NCI-H1048 (cell line): ENCODE measurements around the gene RAB40A.
"Not testable (repeated sequence)": the region's sequence is repeated elsewhere in the genome, so short reads cannot be mapped to it uniquely, and the experiment has no call there.

ENCODE experiments used
- DNase-seq: peaks from one replicate; lab custom pipeline; 2025; lab: John Stamatoyannopoulos, UW

RAB40A gene

DNA sequence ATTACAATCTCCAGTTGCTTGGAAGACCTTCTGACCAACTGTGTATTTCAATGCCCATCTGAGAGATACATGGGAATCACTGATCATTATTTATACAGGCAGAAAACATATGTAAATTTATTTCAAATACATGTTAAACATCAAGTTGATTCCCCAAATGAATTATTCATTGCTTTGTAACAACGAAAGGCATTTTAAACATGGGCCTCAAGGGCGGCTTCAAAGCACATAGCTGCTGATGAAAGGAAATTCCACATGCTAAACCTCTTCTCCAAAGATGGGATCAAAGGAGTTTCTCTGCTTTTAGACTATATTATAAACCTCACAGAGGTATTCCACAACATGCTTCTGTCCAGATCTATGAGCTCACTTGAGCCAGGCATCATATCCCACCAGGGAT is 4.3 kb upstream of the RAB40A start:
- no peak for DNase-seq

DNA sequence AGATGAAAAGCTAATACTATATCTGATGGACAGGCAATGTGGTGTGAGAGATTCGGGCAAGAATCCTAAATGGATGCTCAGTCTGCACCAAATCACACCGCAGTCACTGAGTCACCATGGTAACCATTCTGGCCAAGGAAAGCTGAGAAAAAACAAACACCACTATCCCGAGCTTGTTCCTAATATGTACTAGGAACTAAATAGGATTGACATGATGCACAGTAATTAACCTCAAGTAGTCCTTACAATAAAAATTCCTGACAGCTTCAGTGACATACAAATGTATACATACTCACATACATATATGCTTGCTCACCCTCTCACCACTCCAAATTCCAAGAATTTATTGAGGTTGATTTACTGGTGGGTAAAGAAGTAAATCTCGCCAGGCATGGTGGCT is 1.1 kb upstream of the RAB40A start:
- DNase-seq: no peak

DNA sequence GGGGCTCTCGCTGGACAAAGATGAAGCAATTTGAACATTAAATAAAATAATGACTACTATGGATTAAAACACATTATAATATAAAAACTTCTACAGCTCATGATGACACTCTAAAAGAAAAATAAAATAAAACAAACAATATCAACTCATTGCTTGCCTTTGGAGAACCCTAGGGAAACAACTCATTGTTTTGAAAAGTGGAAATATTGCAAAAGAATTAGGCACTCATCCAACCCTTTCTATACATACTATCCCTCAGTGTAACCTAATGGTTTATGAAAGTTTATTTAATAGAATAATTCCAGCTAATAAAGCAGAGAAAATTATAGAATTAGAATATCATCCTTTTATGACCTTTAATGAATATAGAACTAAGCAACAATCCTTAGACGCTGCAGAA is 718 bp downstream of the RAB40A start:
- no peak for DNase-seq

DNA sequence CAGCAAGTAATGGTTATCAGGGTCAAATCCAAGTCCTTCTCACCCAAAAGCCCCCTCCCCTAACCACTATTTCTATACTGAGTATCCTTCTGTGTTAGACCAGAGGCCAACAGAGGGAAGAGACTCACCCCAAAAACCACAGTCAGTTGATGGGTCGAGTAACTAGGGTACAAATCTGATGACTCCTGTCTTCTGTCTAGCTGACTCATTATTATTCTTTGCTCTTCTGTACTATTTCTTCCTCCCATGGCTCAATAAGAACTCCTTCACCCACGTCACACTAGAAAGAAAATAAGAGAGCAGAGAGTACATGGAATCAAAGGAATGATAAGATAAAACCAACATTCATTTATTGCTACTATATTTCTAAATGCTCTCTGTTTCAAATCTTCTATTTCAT is 2.0 kb downstream of the RAB40A start:
- no peak for DNase-seq

DNA sequence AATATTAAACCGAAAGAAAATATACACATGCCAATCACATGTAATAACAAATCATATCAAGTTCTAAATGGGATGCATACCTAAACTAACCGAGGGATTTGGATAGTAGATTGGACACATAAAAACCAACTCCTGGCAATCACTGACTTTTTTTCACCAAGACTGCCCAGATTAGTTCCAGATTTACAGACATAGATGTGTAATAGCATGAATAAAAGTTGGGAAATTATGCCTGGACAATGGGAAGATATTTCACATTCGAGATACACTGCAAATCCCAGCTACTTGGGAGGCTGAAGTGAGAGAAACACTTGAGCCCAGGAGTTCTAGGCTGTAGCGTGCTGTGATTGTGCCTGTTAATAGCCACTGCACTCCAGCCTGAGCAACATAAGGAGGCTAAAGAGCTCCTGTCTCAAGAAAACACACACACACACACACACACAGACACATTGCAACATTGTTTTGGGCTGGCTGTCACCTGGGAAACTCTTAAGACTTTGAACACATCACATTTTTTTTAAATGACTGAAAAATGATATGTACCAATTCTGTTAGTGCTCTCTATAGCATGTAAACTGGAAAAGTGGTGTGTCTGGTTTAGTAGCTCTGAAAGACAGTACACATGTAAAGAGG is 5.7 kb downstream of the RAB40A start:
- no peak for DNase-seq

DNA sequence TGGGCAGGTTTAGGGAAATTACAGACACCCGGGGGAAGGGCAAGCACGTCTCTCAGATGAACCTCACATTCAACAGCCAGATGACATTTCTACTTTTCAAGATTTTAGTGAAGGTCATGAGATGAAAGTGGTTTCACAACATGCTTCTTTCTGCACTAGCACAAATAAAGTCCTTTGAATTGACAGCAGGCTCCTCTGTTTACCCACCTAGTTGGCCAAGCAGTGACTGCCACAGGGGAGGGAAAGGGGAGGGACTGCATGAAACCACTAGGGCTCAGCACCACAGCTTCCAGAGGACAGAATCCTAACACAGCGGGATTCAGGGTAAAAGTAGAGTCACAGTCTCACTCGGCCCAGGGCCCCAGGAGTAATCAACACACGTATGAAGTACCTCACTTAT is 6.2 kb downstream of the RAB40A start:
- no peak for DNase-seq

DNA sequence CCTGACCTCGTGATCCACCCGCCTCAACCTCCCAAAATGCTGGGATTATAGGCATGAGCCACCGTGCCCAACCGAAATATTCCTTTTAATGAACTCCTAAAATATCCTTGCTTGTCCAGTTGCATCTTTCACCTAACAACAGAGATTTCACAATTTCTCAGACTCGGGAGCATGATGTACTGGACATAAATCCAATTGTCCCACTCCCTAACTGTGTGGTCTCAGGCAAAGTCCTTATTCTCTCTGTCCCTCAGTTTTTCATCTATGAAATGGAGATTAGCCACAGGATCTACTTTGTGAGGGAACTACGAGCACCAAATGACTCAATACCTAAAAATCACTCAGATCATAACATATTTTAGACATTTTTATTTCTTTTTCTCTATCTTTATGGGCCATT is 9.3 kb downstream of the RAB40A start:
- DNase-seq: no peak

DNA sequence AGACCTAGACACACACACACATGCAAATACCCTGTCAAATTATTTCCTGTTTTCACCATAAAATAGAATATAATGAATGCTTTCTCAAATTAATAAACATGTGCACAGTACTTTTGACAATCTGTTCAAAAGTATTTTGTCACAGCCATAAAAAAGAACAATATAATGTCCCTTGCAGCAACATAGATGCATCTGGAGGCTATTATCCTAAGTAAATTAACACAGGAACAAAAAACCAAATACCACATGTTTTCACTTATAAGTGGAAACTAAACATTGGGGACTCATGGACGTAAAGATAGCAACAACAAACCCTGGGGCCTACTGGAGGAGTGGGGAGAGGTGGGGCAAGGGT is 15.5 kb downstream of the RAB40A start:
- DNase-seq: no peak

DNA sequence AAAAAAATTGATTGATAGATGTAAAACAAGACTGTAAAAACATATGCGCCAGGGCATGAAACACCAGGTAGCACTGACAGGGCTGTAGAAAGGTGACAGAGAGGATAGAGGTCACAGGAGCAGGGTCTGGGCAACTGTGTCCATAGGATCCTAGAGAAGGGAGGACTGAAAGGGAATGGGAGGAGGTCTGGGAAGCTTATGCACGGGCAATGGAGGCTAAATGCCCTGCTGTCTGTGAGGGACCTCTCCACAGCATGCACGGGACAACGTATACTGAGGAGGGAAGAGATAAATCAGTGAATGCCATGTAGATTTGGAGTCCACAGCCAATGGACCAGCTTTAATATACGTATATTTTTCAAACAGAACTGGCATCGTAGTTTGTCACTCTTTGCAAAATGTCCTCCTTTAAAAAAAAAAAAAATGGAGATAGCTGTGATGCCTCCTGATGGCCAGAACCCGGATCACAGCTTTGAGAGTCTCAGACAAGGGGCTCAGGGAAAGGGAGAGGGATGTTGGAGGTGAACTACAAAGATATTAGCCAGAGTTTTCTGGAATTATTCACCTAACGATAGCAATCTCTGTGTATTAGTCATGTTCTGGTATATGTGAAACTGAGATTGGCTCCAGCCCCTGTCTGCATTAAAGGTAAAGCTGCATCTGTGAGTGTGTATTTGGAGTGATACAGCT is 16.0 kb downstream of the RAB40A start:
- DNase-seq: no peak

DNA sequence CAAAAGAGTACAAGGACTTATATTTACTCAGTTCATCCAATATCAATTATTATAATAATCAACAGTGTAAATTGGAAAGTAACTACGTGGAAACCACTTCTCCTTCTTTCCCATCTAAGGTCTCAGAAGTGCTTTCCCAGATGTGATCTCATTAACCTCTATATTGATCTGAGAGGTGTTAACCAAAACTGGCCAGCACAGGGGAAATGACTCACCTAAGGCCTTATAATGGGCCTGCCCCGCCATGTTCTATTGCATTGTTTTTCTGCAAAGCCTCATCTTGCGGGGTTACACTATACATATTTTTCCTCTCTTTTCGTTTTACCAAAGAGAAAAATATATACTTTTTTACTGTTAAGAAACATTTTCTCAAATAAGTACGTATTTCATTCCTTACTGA is 20.5 kb downstream of the RAB40A start:
- no peak for DNase-seq

DNA sequence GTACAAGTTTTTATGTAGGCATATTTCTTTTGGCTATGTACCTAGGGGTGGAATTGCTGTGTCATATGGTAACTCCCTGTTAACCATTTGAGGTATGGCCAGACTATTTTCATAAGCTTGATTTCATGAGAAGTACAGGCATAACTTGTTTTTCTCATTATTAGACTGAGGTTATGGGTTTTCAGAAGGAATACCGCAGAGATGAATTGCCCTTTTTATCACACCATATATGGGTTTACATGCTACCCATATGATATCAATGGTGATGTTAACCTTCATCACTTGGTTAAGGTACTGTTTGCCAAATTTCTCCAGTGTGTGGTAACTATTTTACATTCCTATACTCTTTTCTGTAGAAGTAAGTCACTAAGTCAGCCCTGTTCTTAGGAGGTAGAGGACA is 23.5 kb downstream of the RAB40A start:
- DNase-seq: no peak

DNA sequence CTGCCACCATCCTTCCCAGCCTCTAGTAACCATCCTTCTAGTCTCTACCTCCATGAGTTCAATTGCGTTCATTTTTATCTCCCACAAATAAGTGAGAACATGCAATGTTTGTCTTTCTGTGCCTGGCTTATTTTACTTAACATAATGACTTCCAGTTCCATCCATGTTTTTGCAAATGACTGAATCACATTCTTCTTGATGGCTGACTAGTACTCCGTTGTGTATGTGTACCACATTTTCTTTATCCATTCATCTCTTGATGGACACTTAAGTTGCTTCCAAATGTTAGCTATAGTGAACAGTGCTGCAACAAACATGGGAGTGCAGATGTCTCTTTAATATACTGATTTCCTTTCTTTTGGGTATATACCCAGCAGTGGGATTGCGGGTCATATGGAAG is 25.7 kb downstream of the RAB40A start:
- not testable (repeated sequence) for DNase-seq

DNA sequence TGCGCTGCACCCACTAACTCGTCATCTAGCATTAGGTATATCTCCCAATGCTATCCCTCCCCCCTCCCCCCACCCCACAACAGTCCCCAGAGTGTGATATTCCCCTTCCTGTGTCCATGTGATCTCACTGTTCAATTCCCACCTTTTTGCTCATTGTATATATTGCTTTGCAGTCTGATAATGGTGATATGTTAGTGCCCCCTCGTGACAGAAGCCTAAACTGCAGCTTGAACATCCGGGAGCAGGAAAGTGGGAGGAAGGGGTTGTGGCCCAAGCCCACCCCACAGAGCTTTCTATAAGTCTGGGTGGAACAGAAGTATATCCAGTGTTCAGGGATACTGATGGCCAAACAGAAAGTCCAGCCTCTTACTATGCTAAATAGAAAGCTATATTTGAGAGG is 29.6 kb downstream of the RAB40A start:
- DNase-seq: not testable (repeated sequence)

DNA sequence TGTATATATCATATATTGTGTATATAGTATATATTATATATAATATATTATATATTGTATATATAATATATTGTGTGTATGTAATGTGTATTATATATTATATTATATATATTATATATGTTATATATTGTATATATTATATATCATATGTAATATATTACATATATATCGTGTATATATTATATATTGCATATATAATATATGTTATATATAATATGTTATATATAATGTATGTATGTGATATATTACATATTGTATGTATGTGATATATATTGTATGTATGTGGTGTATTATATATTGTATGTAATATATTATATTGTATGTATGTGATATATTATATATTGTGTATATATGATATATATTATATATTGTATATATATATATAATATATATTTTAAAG is 30.5 kb downstream of the RAB40A start:
- no peak for DNase-seq

DNA sequence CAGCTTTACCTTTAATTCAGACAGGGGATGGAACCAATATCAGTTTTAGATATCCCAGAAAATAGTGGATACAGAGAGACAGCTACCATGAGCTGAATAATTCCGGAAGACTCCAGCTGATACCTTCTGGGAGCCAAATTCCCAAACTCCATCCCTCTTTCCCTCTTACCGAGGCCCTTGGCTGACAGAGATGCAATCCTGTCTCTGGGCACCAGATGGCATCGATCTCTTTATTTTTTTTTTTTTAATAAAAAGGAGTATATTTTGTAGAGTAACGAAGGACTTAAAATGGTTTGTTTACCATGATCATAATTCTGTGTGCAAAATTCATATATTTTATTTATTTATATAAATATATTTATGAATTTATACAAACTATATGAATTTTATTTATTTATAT is 31.0 kb downstream of the RAB40A start:
- DNase-seq: no peak

DNA sequence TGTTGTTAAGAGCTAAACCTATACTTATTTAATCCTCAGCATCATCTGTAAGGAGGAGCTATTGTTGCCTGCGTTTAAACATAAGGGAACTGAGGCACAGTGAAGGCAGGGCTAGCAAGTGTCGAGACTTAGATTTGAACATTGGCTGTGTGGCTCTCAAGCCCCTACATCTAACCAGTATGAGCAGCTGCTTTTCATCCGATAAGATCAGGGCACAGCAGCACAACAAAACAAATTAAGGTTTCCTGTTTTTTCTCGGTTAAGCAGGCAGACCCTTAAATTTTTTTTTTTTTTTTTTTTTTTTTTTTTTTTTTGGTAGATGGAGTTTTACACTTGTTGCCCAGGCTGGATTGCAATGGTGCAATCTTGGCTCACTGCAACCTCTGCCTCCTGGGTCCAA is 35.6 kb downstream of the RAB40A start:
- DNase-seq: no peak

DNA sequence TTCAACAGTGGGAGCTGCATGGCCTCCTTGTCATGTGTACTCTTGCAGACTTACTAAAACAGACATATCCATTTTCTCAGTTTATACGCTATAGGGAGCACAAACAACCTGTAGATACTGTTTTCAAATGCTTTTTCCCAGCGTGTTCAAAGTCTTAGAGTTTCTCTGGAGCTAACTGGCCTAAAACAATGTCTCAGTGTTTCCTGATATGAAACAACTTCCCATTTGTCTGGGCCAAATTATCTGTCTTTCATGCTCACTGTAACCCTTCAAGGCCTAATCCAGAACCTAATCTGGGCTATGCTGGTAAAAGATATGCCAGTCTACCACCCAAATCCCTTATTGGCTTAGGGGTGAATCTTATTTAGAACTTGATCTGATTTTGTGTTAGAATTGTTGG is 38.8 kb downstream of the RAB40A start:
- no peak for DNase-seq

DNA sequence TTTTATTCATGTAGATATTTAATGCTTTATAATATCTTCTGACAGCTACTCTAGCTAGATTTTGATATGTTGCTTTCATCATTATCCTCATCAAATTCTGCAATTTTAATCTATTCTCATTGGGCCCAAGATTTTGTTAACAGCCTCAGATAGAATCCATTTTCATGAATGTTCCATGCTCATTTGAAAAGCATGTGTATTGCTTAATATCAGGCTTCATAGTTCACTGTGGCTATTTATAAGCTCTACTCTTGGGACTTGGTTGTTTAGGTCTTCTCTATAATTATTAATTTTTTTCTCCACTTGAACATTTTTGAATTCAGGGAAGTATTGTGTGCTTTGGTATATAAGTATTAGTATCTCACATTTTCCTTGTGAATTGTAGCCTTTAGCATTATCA is 41.8 kb downstream of the RAB40A start:
- DNase-seq: no peak

DNA sequence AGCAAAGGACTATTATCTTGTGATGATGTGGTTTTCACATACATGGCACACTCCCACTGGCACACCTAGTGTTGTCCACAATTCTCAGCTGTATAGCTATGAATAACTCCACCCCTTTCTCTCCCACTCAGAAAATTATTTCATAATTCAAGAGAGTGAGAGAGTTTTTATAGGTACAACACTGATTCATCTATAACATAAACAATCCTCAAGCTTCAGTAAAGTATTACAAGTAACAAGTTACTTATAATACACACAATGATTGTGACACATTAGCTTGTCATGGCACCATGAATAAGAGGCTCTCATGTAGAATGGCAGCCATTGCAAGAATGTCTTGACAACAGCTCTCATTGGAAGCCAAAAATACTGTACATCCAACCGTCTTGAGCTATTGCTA is 43.9 kb downstream of the RAB40A start:
- no peak for DNase-seq

DNA sequence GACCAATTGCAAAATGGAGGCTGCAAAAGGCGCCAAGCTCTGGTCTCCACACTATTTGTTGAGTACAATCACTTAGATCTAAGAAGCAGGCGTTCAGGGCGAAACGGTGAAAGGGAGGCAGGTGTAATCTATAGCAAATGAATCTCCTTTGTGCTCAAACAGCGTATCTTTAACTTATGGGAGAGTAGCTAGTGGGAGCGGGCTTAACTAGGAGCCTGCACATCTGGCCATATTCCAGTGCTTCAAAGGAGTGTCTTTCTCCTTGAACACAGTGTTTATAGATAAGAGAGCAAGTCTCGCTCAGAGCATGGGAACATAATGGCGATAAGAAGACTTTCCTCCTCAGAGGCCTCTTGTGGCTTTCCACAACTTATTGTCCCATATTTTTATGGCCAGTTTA is 49.3 kb downstream of the RAB40A start:
- DNase-seq: not testable (repeated sequence)

DNA sequence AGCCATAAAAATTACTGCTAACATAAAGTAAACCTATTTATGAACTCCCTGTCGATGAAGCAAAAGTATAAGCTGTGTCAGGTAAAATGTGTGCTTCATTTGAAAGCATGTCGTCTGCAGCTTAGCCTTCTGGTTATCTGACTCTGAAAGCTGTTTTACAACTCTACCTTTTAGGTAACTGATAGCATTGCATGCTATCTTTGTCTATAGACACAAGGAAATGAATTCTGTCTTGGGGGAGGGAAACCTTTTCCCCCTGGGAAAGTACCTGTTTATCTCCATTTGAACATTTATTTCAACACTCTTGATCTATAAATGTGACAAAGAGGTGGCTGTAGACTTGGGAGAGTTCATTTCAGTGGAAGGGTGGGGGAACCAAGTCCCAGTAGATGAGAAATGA is 51.4 kb downstream of the RAB40A start:
- DNase-seq: no peak

DNA sequence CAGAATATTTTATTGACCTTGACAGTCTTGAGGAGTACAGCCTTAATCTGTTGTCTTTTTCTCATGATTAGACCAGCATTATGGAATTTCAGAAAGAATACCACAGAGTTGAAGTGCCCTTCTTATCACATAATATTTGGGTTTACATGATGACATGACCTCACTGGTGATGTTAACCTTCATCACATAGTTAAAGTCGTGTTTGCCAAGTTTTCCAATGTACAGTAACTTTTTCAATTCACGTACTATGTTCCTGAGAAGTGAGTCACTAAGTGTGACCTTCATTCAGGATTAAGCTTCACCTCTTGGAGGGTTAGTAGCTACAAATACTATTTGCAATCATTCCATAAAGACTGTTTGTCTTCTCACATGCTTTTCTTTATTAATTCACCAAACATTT is 52.1 kb downstream of the RAB40A start:
- no peak for DNase-seq

DNA sequence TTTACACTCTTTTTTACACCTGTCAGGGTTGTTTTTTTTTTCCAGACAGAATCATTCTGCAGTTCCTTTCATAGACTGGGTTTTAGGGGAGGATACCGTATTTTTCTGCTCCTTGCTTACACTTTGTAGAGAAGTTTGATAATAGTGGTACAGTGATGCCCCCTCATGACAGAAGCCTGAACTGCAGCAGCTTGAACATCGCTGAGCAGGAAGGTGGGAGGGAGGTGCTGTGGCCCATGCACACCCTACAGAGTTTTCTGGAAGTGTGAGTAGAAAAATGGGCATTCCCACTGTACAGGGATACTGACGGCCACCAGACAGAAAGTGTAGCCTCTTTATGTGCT is 54.5 kb downstream of the RAB40A start:
- no peak for DNase-seq

DNA sequence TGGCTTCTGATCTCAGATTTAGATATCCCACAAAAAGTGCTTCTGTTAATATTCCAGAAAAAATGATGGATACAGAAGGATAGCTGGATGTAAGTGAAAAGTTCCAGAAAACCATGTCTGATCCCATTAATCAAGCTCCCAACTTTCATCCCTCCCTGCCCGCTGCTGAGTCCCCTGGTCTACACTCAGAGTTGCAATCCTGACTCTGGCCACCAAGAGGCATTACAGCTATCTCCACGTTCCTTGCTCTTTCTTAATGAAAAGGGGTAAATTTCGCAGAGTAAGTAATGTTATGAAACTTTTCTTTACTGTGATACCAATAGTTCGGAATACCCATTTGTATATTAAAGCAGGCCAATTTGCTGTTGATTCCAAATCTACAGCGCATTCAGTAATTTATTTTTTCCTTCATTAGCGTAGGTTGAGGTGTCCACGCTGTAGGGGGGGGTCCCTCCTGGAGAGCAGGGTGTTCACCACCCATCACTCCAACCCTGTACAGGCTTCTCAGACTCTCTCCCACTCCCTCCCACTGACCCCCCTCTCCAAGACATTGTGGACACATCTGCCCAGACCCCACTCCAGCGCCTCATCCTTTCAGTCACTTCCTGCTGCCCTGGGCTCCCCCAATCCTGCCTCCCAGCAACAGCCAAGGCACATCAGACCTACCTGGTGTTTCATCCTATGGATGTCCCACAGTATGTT is 55.1 kb downstream of the RAB40A start:
- DNase-seq: no peak
